CD14-positive monocyte (primary cell): ENCODE results near the gene NECAB3. TPM values are rescaled to one million over a fixed set of nuclear protein-coding genes. Genes with fewer than 3 reads are reported as not detected.
A peak's percentile ranks its signal among the peaks of the same experiment; 100 is the strongest.

Experiments
- DNase-seq, 3 donors: peaks; one replicate each; pipeline ENCODE4 v3.0.0-alpha.2; 2011 to 2022
- H2AFZ ChIP-seq: 2 replicates; pipeline ENCODE4 v1.6.0; 2012; ENCODE audit warnings: mild to moderate bottlenecking, low read depth, low read length, inconsistent platforms; ENCODE audit not compliant: insufficient read depth, poor library complexity, severe bottlenecking
- H3K27ac ChIP-seq, 2 donors: 1 replicate in 1 of 2; 2 replicates in 1 of 2; pipeline ENCODE4 v1.5.1; 2012 to 2013; ENCODE audit warnings: low read length in 2 of 2, control low read depth in 1 of 2, inconsistent platforms in 1 of 2, low read depth in 1 of 2, mild to moderate bottlenecking in 1 of 2
- H3K27me3 ChIP-seq, 2 donors: one replicate each; pipeline versions ENCODE4 v1.6.0 to v1.6.1; 2011 to 2013; ENCODE audit warnings: low read length in 2 of 2; ENCODE audit not compliant: control insufficient read depth in 2 of 2, insufficient read depth in 2 of 2
- H3K36me3 ChIP-seq, 2 donors: replicated peaks in 1 of 2; 1 replicate in 1 of 2; 2 replicates in 1 of 2; pipeline versions ENCODE4 v1.5.1 to v1.6.1; 2012 to 2013; ENCODE audit warnings: low read length in 2 of 2, control low read depth in 1 of 2, inconsistent platforms in 1 of 2, mild to moderate bottlenecking in 1 of 2; ENCODE audit not compliant: insufficient read depth in 2 of 2, control insufficient read depth in 1 of 2
- H3K4me1 ChIP-seq, 2 donors: 1 replicate in 1 of 2; 2 replicates in 1 of 2; pipeline versions ENCODE4 v1.5.1 to v1.6.1; 2012 to 2013; ENCODE audit warnings: low read length in 2 of 2, control low read depth in 1 of 2, inconsistent platforms in 1 of 2, mild to moderate bottlenecking in 1 of 2, moderate library complexity in 1 of 2; ENCODE audit not compliant: insufficient read depth in 2 of 2, control insufficient read depth in 1 of 2
- H3K4me2 ChIP-seq: replicated peaks from 2 replicates; pipeline ENCODE3; 2012; ENCODE audit warnings: low read length, moderate library complexity, mild to moderate bottlenecking; ENCODE audit not compliant: poor library complexity, severe bottlenecking; ENCODE audit errors: extremely low read depth
- H3K4me3 ChIP-seq, 3 experiments: fragments of 200-600 bp in 1 of 3; sonication (generic) in 1 of 3; replicated peaks in 1 of 3; 1 replicate in 2 of 3; 2 replicates in 1 of 3; pipeline ENCODE4 v1.5.1; 2011 to 2013; ENCODE audit warnings: low read length in 3 of 3, mild to moderate bottlenecking in 3 of 3, control low read depth in 2 of 3, low read depth in 2 of 3, inconsistent platforms in 1 of 3, moderate library complexity in 1 of 3
- H3K79me2 ChIP-seq: 2 replicates; pipeline ENCODE4 v1.6.0; 2012; ENCODE audit warnings: mild to moderate bottlenecking, control low read depth, inconsistent platforms, low read length, moderate library complexity; ENCODE audit not compliant: insufficient read depth
- H3K9ac ChIP-seq: 2 replicates; pipeline ENCODE4 v1.6.0; 2017; ENCODE audit warnings: low read length, mild to moderate bottlenecking; ENCODE audit not compliant: insufficient read depth, poor library complexity, severe bottlenecking
- H3K9me3 ChIP-seq, 2 donors: replicated peaks in 1 of 2; 1 replicate in 1 of 2; 2 replicates in 1 of 2; pipeline versions ENCODE4 v1.5.1 to v1.6.1; 2012 to 2013; ENCODE audit warnings: low read length in 2 of 2, control low read depth in 1 of 2; ENCODE audit not compliant: control insufficient read depth in 1 of 2, insufficient read depth in 1 of 2
- H4K20me1 ChIP-seq: 2 replicates; pipeline ENCODE4 v1.6.0; 2012; ENCODE audit warnings: mild to moderate bottlenecking, low read length, control low read depth, moderate library complexity; ENCODE audit not compliant: insufficient read depth
- H3K27ac Mint-ChIP-seq, 7 donors: one replicate each; pipeline ENCODE4 v1.8.0; 2020; ENCODE audit warnings: mild to moderate bottlenecking in 7 of 7, mixed read lengths in 7 of 7, moderate library complexity in 6 of 7, inconsistent platforms in 2 of 7
- H3K27me3 Mint-ChIP-seq, 3 donors: one replicate each; pipeline ENCODE4 v1.8.0; 2021 to 2022; ENCODE audit warnings: low read depth in 3 of 3, mild to moderate bottlenecking in 3 of 3, mixed read lengths in 3 of 3, moderate library complexity in 3 of 3, inconsistent platforms in 1 of 3
- H3K36me3 Mint-ChIP-seq, 2 donors: one replicate each; pipeline ENCODE4 v1.8.0; 2020; ENCODE audit warnings: mixed read lengths in 2 of 2, inconsistent platforms in 1 of 2, mild to moderate bottlenecking in 1 of 2
- H3K4me1 Mint-ChIP-seq: one replicate; pipeline ENCODE4 v1.8.0; 2020; ENCODE audit warnings: mild to moderate bottlenecking, mixed read lengths
- H3K4me3 Mint-ChIP-seq, 2 donors: one replicate each; pipeline ENCODE4 v1.8.0; 2020; ENCODE audit warnings: mild to moderate bottlenecking in 2 of 2, mixed read lengths in 2 of 2, moderate library complexity in 1 of 2
- H3K9me3 Mint-ChIP-seq, 7 donors: one replicate each; pipeline ENCODE4 v1.8.0; 2020 to 2022; ENCODE audit warnings: mixed read lengths in 7 of 7, mild to moderate bottlenecking in 6 of 7, moderate library complexity in 6 of 7, inconsistent platforms in 2 of 7
- CTCF ChIP-seq: fragments of 200-600 bp; IDR thresholded peaks from one replicate; pipeline ENCODE4 v1.8.0; 2022; ENCODE audit warnings: antibody characterized with exemption, mild to moderate bottlenecking
- WGBS: methylation state at CpG from one replicate; pipeline ENCODE4 v1.1.5; 2013; ENCODE audit warnings: missing lambda C conversion rate; ENCODE audit not compliant: insufficient coverage; 5-methylcytosine and 5-hydroxymethylcytosine counted together
- intact Hi-C, 2 donors: fragments of 100-400 bp; cut with micrococcal nuclease; formaldehyde crosslinking; loops; one replicate each; pipeline versions ENCODE4 v1.15.0 to v1.15.1; 2023
- polyA plus RNA-seq, 3 donors: library from polyadenylated mRNA; depleted of rRNA in 1 of 3; unstranded in 2 of 3; stranded (reverse) in 1 of 3; fragments of 300-500 nt in 2 of 3; fragments of >200 nt in 1 of 3; fragmentation: Illumina TruSeq in 2 of 3; gene quantifications; 1 replicate in 2 of 3; 2 replicates in 1 of 3; pipeline ENCODE4 v1.2.3, GENCODE V29; 2012 to 2021

NECAB3 gene
- polyA plus RNA-seq, 3 donors: 1.3 to 12.8 (median 1.8) TPM

GRCh38 chr20:33659341-33660034, 14.7 kb downstream of the NECAB3 start:
- H3K4me3 ChIP-seq: no peak overlapping the region
- TF ChIP-seq CTCF: no peak
- Mint-ChIP-seq H3K27ac (no peak overlapping the region), H3K36me3 (peaks cover 0 to 3% of the 10 kb centered on the region in 2 donors), H3K27me3 (peaks cover 0 to 5% (median 2%) of the 10 kb centered on the region in 3 donors), H3K9me3 (peaks cover 0 to 1% (median 0%) of the 10 kb centered on the region in 7 donors), H3K4me1 (peaks cover 14% of the 10 kb centered on the region), H3K4me3 (no peak overlapping the region)
- no peaks in the 10 kb centered on the region for H3K27me3 ChIP-seq
- no peak overlapping the region for H2AFZ ChIP-seq
- H3K9ac ChIP-seq: no peak overlapping the region
- 95% methylated on average over 20 of the region's 32 CpGs for WGBS
- H3K36me3 ChIP-seq: no peaks in the 10 kb centered on the region
- H4K20me1 ChIP-seq: no peaks in the 10 kb centered on the region
- no peak for DNase-seq
- peaks cover 16 to 18% of the 10 kb centered on the region in 2 donors for H3K4me1 ChIP-seq
- H3K27ac ChIP-seq: no peak overlapping the region
- intact Hi-C loops: loop anchor here (5.0 to 10.0 kb wide), 3 partner anchors 175 to 335 kb away; partner anchors contain the start of gene RALY (in 2 of the 2)
- H3K4me2 ChIP-seq: no peak overlapping the region
- no peaks in the 10 kb centered on the region for H3K9me3 ChIP-seq
- no peaks in the 10 kb centered on the region for H3K79me2 ChIP-seq

- Mint-ChIP-seq H3K4me3 (no peak overlapping the region), H3K9me3 (peaks cover 0 to 1% (median 0%) of the 10 kb centered on the region in 7 donors), H3K36me3 (peaks cover 0 to 3% of the 10 kb centered on the region in 2 donors), H3K4me1 (peaks cover 8% of the 10 kb centered on the region), H3K27ac (peak overlapping the region in 1 of 7 donors; percentile 18), H3K27me3 (peaks cover 0 to 8% (median 2%) of the 10 kb centered on the region in 3 donors)
- Histone ChIP-seq H4K20me1 (no peaks in the 10 kb centered on the region), H3K9me3 (no peaks in the 10 kb centered on the region), H3K4me3 (no peak overlapping the region), H3K36me3 (no peaks in the 10 kb centered on the region), H3K79me2 (no peaks in the 10 kb centered on the region), H3K4me1 (peaks cover 10 to 13% of the 10 kb centered on the region in 2 donors), H2AFZ (no peak overlapping the region), H3K27ac (no peak overlapping the region), H3K9ac (no peak overlapping the region), H3K4me2 (no peak overlapping the region), H3K27me3 (no peaks in the 10 kb centered on the region)
- intact Hi-C loops: no loop called here
- no peak for DNase-seq
- TF ChIP-seq CTCF: no peak
- WGBS: 86% methylated on average over 4 of the region's 4 CpGs
These were observed 15.3 kb downstream of the NECAB3 start for GRCh38 chr20:33658929-33659328.
